IPS DF 4.7 (cell line): ENCODE measurements around the gene TMPRSS7.
"Not testable (repeated sequence)": the region's sequence is repeated elsewhere in the genome, so short reads cannot be mapped to it uniquely, and the experiment has no call there.

Experiments
- DNase-seq: peaks from one replicate; pipeline ENCODE4 v3.0.0-alpha.2; 2013; ENCODE audit warnings: low spot score; ENCODE audit errors: extremely low read depth

TMPRSS7 gene

GRCh38 chr3:112012205-112012992 is 22.1 kb upstream of the TMPRSS7 start:
- DNase-seq: no peak

- no peak for DNase-seq
Observed at GRCh38 chr3:112013058-112013783, 21.3 kb upstream of the TMPRSS7 start.

GRCh38 chr3:112013784-112014143 is 20.8 kb upstream of the TMPRSS7 start:
- no peak for DNase-seq

DNA sequence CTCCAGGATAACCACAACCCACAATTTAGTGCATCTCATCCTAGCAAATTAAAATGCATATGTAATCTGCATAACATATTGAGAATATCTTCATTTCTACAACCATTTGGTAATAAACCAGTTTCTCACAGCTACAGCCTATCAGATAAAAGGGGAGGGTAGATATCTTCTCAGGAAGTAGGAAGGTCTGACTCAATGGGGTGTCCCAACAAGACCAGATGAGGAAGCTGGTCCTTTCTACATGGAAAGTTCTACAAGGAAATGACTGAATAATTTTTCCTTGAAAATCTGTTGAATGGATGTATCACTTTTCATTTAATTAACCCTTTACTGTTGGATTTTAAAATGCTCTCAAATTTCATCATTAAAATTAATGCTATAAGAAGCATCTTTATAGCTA is 17.4 kb upstream of the TMPRSS7 start:
- no peak for DNase-seq

GRCh38 chr3:112018712-112019111 is 15.8 kb upstream of the TMPRSS7 start:
- DNase-seq: no peak

DNA sequence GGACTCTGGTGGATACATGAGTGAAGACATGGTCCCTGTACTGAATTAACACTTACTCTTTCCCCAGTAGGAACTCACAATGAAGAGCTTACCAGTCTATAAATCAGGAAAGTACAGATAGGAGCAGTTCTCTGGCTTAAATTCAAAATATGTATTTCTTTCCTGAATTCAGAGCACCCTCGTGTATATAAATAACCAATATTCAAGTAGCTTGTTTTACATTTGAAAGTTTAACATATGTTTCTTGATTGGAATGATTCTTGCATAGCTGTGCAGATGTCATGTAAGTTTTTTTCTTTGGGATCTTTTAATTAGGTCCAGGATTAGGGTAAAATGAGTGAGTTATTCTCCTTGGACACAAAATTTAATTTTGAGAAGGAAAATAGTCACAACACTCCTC is 14.8 kb upstream of the TMPRSS7 start:
- DNase-seq: no peak

GRCh38 chr3:112020674-112021085 is 13.9 kb upstream of the TMPRSS7 start:
- no peak for DNase-seq

DNA sequence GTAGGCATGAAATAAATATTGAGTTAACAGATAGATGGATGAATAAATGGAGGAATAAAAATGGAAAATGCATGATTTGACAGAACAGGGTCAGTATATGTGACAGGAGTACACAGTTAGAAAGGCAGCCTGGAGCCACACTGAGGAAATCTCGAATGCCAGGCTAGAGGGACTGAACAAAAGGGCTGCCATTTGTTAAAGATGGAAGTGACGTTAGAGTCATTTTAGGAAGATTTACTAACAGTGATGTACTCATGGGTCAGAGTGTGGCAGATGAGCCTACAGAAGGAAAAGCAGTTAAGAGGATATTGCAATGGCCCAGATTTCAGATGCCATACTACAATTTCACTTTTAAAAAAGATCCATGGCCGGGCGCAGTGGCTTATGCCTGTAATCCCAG is 7.4 kb upstream of the TMPRSS7 start:
- no peak for DNase-seq

- no peak for DNase-seq
Observed at GRCh38 chr3:112027826-112028225, 6.7 kb upstream of the TMPRSS7 start.

DNA sequence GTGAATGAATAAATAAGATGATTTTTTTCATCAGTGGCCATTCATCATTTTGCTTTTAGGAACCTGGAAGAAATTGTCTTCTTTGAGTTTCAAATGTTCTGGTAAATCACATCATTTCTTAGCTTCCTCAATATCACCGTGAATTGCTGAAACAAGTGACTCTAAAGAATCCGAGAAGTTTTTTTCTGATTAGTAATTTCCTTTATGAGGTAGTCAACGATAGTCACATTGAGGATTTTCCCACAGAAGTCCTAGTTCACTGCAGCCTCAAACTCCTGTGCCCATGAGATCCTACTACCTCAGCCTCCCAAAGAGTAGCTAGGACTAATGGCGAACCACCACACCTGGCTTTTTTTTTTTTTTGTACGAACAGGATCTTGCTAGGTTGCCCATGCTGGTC is 3.6 kb upstream of the TMPRSS7 start:
- no peak for DNase-seq

DNA sequence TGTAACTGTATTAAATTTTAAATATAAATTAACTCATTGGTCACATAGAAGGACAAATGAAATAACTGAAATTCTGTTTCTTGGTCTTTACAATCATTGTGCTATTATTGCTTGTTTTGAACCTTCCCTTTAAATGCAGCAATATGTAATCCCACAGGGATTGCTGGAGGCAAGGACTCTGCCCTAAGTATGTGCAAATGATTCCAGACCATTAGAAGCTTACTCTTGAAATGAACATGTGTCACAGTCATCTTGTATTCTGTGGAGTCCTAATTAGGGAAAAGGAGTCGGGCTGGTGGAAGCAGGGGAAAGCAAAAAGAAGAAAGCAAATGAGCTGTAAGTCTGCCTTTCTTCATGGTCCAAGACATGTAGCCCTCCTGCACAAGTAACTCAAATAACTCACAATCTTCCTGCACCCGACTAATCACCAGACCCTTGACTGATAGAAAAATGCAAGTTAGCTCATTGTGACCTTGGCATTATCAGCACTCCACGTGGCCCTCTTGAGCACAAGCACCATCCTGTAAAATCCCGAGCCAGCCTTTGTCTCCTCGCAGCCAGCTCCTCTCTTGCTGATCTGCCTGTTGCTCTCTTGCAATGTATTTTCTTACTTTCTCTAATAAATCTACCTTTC is 2.3 kb upstream of the TMPRSS7 start:
- DNase-seq: no peak

DNA sequence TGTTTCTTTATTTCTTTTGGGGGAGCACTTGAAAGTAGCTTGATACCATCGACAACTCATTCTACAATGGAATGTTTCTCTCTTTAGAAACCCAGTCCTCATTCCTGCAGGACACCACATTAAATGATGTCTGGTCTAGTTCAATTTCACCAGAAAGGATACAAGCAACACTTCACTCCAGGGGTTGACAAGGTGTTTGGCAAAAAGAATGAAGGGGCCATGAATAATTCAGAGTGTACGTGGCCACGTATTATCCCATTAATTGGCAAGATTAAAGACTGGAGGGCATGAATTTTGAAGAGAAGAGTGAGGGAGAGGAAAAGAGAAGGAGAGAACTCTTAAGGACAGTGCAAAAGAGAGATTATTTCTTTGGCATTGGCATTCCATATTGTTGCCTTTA is 705 bp downstream of the TMPRSS7 start:
- no peak for DNase-seq

- DNase-seq: not testable (repeated sequence)
Observed at GRCh38 chr3:112037194-112037593, 2.7 kb downstream of the TMPRSS7 start.

GRCh38 chr3:112038863-112039262 is 4.3 kb downstream of the TMPRSS7 start:
- DNase-seq: no peak

DNA sequence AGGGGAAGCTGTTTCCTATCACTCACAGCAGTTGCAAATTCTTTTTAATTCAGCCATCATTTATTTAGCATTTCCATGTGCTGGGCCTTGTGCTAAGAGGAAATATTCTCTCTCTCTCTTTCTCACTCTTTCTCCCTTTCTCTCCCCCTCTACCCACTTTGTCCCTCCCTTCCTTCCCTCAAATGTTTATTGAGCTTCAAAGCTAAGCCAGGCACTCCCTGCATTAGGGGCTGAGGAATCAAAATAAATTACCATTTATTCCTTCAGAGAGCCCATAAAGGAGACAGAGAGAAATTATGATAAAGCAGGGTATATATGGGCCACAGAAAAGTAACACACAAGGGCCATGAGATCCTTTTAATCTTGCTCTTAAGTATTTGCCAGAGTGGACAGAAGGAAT is 6.8 kb downstream of the TMPRSS7 start:
- DNase-seq: no peak

- DNase-seq: no peak
Observed at GRCh38 chr3:112042842-112043280, 8.3 kb downstream of the TMPRSS7 start.

- no peak for DNase-seq
Observed at GRCh38 chr3:112043621-112044201, 9.2 kb downstream of the TMPRSS7 start.

- DNase-seq: no peak
Observed at GRCh38 chr3:112046599-112046998, 12.1 kb downstream of the TMPRSS7 start.

GRCh38 chr3:112047264-112047663 is 12.7 kb downstream of the TMPRSS7 start:
- DNase-seq: no peak

- no peak for DNase-seq
Observed at GRCh38 chr3:112048911-112049310, 14.4 kb downstream of the TMPRSS7 start.

DNA sequence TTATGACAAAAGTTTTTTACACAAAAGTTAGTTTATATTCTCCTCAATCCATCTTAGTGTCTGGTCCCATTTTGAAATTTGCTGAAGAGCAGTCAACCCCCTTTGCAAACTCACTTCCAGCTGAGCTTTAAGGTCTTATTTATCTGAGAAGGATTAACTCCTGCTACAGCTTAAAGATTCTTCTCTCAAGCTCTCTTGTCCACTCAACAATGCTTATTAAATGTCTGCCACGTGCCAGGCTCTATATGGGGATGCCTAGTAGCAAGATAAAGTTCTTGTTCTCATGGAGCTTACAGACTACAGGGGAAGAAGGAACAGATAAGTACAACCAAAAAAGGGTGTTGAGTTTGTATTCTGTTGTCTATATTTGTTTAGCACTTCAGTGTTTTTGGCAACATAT is 18.7 kb downstream of the TMPRSS7 start:
- no peak for DNase-seq

GRCh38 chr3:112056451-112056929 is 22.0 kb downstream of the TMPRSS7 start:
- DNase-seq: no peak
